ENCODE measurements around the gene IL9. TPM values are rescaled to one million over a fixed set of nuclear protein-coding genes. Genes with fewer than 3 reads are reported as not detected.

The IL9 gene
- total and polyA plus RNA-seq, 2 of the 4 experiments (the other 2 are of a cell fraction): not detected

DNA sequence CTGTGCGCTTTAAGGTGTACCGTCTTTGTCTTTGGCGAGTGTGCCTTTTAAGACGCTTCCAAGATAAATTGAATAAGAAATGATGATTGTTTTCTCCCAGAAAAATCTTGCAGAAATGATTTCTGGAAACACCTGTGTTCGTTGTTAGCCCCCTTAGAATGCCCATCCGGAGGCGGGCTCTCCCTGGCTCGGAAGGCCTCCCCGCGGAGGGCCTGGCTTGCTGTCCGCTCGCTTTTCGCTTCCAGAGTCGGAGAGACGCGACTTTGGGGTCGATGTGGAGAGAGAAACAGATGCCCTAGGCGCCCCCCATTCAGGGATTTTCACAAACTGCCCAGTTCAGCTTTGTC is 35.3 kb upstream of the IL9 start:
- H4K8ac ChIP-seq (ENCODE audit: low read depth in 2 of 2, low read length in 2 of 2): no peak overlapping the region
- H3K4me2 ChIP-seq (ENCODE audit: low read depth, low read length): no peak overlapping the region
- no peaks in the 10 kb centered on the region for H4K20me1 ChIP-seq (ENCODE audit: insufficient read depth, low read length)
- no peak overlapping the region for H2AK5ac ChIP-seq (ENCODE audit: low read depth, low read length)
- ATAC-seq (ENCODE audit: low read depth) (no peak), DNase-seq (no peak)
- no peak overlapping the region for H3K9ac ChIP-seq (ENCODE audit: low read depth, low read length)
- peaks cover 2% of the 10 kb centered on the region; the same call in 1 of the 2 replicates for H3K9me3 ChIP-seq (ENCODE audit: control insufficient read depth, insufficient read depth, low read length)
- no peaks in the 10 kb centered on the region for H3K79me1 ChIP-seq (ENCODE audit: low read depth in 1 of 2, low read length in 2 of 2)
- intact Hi-C loops (cut with micrococcal nuclease) (loop anchor here (5.0 kb wide), 1 partner anchor 34 kb away; the partner anchor contains the start of gene IL9), dilution Hi-C loops (cut with HindIII; ENCODE audit: low sequenced_read_pairs, unreplicated experiment) (no loop called here), in situ Hi-C loops (cut with MboI; ENCODE audit: low sequenced_read_pairs) (no loop called here)
- TF ChIP-seq FOS (IDR thresholded peaks at IDR 0.05; ENCODE audit: low read depth, low read length) (no peak), USF2 (IDR thresholded peaks at IDR 0.05; ENCODE audit: low read depth, low read length) (no peak), POLR2A (IDR thresholded peaks at IDR 0.05; ENCODE audit: low read depth, low read length) (no peak), NFE2L2 (IDR thresholded peaks at IDR 0.05; ENCODE audit: low read depth, low read length) (no peak), MAFK (IDR thresholded peaks at IDR 0.05; ENCODE audit: low read depth, low read length) (no peak), MXI1 (IDR thresholded peaks at IDR 0.05; ENCODE audit: borderline replicate concordance, low read depth, low read length) (no peak)
- H2AFZ ChIP-seq (replicated peaks; ENCODE audit: low read length, poor library complexity): no peak overlapping the region
- H2BK15ac ChIP-seq (ENCODE audit: low read depth, low read length): no peak overlapping the region
- no peak overlapping the region for H3K4me3 ChIP-seq (ENCODE audit: insufficient read depth, low read depth, low read length)
- no TSS peak for BruUV-seq (replicated peaks)
- no peak overlapping the region for H3K14ac ChIP-seq (replicated peaks; ENCODE audit: low read depth, low read length)
- no peak overlapping the region for H3K4ac ChIP-seq (ENCODE audit: low read depth, low read length)
- H3K4me1 ChIP-seq (ENCODE audit: control insufficient read depth, insufficient read depth, low read length): no peaks in the 10 kb centered on the region; the same call in 1 of the 2 replicates
- no peaks in the 10 kb centered on the region for H3K9me1 ChIP-seq (ENCODE audit: insufficient read depth, low read length)
- H3K27ac ChIP-seq (ENCODE audit: insufficient read depth, low read length): no peak overlapping the region
- peaks cover 38% of the 10 kb centered on the region for H3K27me3 ChIP-seq (ENCODE audit: control insufficient read depth, insufficient read depth, low read length)
- H3K56ac ChIP-seq (ENCODE audit: extremely low read depth, insufficient read depth, low read length): no peak overlapping the region
- no peak overlapping the region for H4K5ac ChIP-seq (ENCODE audit: low read depth, low read length)
- no peak overlapping the region for H3K23ac ChIP-seq (ENCODE audit: low read depth, low read length)
- no peak overlapping the region for H2AK9ac ChIP-seq (replicated peaks; ENCODE audit: low read depth, low read length, poor library complexity)
- H2BK20ac ChIP-seq (ENCODE audit: low read depth, low read length): no peak overlapping the region
- H4K91ac ChIP-seq (ENCODE audit: insufficient read depth, low read depth, low read length): no peak overlapping the region
- ChIA-PET POLR2A (ENCODE audit: unreplicated experiment) (no interaction called here), CTCF (no interaction called here)
- H2BK120ac ChIP-seq (ENCODE audit: low read depth, low read length): no peak overlapping the region
- 34% methylated on average over 9 of the region's 18 CpGs; no CpG with 5 or more reads in 1 of the 2 experiments for WGBS, 2 experiments (ENCODE audit: extremely low coverage in 2 of 2, insufficient read length in 1 of 2)
- H3K36me3 ChIP-seq (ENCODE audit: control insufficient read depth, insufficient read depth, low read length): no peaks in the 10 kb centered on the region
- no peak overlapping the region for H2BK5ac ChIP-seq (ENCODE audit: low read depth, low read length, poor library complexity, severe bottlenecking)
- no peak overlapping the region for H3K18ac ChIP-seq (ENCODE audit: low read depth, low read length)

Data from IMR-90 (cell line).